ELF-1 (cell line): ENCODE results near the gene METTL25B.
"Not testable (repeated sequence)": the region's sequence is repeated elsewhere in the genome, so short reads cannot be mapped to it uniquely, and the experiment has no call there.

Source experiments
- DNase-seq: peaks from one replicate; pipeline ENCODE4 v3.0.0-alpha.2; 2016; ENCODE audit warnings: low read depth, low spot score

METTL25B gene

DNA sequence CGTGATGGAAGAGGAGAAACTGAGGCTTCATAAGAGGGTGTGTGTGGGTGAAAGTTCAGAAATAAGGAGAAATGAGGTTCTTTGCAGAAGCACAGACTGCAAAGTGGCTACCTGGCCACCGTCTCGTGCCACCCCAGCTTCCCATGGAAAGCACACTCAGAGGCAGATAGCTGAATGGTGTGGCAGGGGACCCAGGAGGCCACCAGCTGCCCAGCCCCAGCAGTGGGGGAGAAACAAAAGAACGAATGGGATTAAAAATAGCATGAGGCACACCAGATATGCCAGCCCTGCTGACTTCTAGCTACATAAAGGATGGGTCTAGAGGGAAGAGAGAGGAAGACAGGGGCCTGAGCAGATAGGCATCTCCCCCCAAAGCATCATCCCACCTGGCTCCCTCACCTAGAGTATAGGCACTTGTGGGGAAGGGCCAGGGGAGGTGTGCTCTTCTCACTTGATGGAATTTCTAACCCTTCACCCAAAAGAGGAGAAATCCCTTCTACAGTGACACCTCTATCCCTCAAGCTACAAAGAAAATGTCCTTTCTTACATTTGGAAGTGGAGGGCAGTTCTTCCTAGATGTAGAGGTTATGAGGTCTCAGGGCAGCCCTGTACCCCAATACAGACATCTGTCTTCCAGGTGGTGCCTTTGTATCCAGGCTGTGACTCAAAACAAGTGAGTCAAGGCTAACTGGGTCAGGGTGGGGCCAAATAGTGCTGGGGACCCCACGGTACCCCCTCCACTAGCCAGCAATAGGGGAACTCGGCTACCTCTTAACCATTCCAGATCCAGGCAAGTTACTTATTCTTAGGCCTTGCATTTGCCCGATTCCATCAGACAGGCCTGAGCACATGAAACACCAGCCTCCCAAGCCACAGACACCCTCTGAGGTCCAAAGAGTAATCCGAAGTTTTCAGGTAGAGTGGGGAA lies 19.7 kb downstream of the METTL25B start:
- no peak for DNase-seq

DNA sequence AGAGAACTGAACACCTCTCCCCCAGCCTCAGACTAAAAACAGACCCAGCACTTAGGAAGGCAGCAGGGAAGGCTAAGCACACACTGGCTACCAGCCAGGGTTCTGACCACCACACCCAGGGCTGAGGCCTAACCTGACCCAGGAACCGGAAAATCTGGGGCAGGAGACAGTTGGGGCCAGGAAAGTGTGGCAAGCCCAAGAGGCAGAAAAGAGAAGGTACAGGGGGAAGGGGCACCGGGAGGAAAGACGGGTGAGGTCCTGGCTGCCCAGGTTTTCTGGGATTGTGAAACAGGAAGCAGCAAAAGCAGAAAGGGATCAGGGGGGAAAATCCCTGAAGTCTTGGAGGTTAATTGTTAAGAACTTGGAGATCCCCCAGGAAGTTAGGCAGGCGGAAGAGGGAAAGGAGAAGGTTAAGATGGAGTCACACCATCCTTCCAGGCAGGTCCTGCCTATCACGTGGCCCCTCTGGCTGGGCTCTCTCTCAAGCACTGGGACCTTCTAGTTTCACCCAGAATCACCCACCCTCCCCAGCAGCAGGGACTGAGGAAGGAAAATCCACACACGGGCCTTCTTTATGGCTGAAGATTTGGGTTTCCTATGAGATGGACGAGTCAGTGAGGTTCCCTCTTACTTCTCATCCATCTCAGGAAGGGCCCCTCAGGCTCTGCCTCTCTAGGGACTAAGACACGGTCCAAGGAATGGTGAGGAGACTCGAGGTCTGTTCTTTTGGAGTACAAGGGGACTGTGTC lies 20.6 kb downstream of the METTL25B start:
- peak; percentile 36 for DNase-seq

- peak; percentile 17 for DNase-seq
Observed at GRCh38 chr1:156749419-156750118, 21.3 kb downstream of the METTL25B start.

- peak; percentile 51 for DNase-seq
Observed at GRCh38 chr1:156750191-156750672, 22.0 kb downstream of the METTL25B start.

DNA sequence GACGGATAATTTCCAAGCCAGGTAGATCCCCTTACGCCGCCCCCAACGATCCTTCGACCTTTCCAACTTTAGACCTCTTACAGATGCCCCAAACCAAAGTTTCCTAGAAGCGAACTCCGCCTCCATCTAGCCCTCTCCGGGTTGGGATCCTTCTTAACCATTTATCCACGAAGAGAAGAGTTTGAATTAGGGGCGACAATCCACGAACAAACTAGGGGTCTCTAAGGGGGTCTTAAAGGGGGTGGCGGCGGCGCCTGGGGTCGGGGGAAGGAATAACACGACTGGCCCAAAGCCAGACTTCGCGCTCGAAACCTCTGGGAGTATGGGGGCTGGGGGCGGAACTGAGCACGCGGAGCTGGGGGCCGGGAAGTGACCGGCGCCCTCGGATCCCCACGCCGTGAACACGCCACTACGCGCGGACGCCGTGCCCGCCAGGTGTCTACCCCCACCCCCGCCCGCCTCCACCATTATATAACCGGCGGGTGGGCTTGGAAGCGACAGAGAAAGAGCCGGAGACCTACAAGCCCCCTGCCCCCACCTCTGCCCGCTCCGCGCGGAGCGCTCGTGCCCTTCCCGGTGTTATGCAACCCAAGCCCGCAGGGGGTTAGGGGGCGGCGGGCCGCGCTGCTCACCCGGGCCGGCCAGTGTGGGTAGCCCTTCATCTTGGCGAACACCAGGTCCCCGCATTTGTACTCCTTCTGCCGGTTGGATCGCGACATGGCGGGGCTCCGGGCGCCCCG lies 22.6 kb downstream of the METTL25B start:
- DNase-seq = peak; percentile 61

- no peak for DNase-seq
Observed at GRCh38 chr1:156751451-156751756, 23.1 kb downstream of the METTL25B start, which contains the start of gene HDGF. HDGF (minus strand) TSS chr1:156751675; CDS start chr1:156751429, 246 bp downstream.

GRCh38 chr1:156751757-156752481 lies 23.6 kb downstream of the METTL25B start:
- DNase-seq = peak; percentile 91

GRCh38 chr1:156752843-156753482 lies 24.7 kb downstream of the METTL25B start:
- no peak for DNase-seq

- DNase-seq = no peak
Observed at GRCh38 chr1:156754219-156754618, 25.9 kb downstream of the METTL25B start.

DNA sequence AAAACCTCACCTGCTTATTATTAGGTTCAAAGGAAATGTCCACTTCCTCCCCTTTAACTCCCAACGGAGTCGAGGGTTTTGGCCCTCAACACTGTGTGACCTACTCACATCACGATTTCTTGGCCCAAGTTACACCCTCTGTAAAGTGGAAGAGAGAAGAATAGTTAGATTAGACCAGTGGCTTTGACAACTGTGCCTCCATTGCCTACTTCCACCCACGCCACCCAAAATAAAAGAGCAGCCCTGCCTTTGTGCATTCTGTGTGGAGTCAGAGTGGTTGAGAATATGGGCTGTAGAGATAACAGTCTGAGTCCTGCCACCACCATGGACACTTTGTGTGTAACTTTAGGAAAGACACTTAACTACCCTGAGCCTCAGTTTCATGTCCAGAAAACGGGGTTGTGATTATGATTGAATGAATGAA lies 27.3 kb downstream of the METTL25B start:
- no peak for DNase-seq

GRCh38 chr1:156756355-156756754 lies 28.1 kb downstream of the METTL25B start:
- no peak for DNase-seq

DNA sequence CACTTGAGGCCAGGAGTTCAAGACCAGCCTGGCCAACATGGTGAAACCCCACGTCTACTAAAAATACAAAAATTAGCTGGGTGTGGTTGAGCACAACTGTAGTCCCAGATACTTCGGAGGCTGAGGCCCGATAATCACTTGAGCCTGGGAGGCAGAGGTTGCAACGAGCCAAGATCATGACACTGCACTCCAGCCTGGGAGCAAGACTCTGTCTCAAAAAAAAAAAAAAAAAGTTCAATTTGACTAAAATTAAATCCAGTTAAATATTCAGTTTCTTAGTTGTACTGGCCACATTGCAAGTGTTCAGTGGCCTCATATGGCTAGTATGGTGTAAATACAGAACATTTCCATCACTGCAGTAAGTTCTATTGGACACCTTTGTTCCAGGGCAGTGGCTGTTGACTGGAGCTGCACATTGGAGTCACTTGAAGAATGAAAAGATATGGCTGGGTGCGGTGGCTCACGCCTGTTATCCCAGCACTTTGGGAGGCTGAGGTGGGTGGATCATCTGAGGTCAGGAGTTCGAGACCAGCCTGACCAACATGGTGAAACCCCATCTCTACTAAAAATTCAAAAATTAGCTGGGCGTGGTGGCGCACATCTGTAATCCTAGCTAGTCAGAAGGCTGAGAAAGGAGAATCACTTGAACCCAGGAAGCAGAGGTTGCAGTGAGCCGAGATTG lies 29.4 kb downstream of the METTL25B start:
- DNase-seq = not testable (repeated sequence)

GRCh38 chr1:156760092-156760795 lies 32.0 kb downstream of the METTL25B start:
- DNase-seq = peak; percentile 28

GRCh38 chr1:156760796-156761104 lies 32.5 kb downstream of the METTL25B start:
- no peak for DNase-seq

DNA sequence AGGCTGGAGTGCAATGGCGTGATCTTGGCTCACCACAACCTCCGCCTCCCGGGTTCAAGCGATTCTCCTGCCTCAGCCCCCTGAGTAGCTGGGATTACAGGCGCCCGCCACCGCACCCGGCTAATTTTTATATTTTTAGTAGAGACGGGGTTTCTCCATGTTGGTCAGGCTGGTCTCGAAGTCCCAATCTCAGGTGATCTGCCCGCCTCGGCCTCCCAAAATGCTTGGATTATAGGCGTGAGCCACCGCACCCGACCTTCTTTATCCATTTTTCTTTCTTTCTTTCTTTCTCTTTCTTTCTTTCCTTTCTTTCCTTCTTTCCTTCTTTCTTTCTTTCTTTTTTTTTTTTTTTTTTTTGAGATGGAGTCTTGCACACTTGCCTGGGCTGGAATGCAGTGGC lies 36.9 kb downstream of the METTL25B start:
- DNase-seq = not testable (repeated sequence)

DNA sequence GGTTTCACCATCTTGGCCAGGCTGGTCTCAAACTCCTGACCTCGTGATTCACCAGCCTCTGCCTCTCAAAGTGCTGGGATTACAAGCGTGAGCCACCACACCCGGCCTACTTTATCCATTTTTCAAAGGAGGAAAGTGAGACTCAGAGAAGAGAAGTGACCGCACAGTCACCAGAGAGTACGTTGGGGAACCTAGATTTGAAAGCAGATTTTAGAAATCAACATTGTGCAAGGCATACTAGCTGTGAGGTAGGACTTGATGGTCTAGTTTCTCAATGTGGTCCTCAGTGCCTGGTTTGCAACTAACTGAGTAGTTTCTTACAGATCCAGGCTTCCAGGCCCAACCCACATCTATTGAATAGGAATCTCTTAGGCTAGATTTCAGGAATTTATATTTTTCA lies 37.4 kb downstream of the METTL25B start:
- no peak for DNase-seq

- no peak for DNase-seq
Observed at GRCh38 chr1:156766298-156767100, 38.2 kb downstream of the METTL25B start.
